ENCODE measurements around the gene KIAA0040.

The KIAA0040 gene

DNA sequence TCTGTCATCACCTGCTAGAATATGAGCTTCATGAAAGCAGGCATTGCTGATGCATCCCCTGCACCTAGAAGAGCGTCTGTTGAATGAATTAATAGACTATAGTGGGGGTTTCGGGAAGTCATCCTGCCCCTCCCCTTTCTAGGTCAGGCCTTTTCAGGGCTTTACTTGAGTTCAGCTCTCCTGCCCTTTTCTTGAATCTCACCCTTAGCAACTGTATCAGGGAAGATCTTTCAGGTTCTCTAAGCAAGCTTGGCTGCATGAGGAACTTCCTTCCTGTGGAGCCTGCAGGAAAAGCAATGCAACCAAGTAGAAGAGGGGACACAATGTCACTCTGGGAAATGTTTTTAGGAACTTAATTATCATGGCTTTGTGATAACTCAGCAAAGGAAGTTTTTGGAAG is 27.2 kb upstream of the KIAA0040 start:
- Histone ChIP-seq H3K4me1 (ENCODE audit: low read depth, poor library complexity, severe bottlenecking) (no peaks in the 10 kb centered on the region), H3K27me3 (ENCODE audit: insufficient read depth, low read depth) (no peaks in the 10 kb centered on the region), H3K9ac (no peak overlapping the region), H3K4me3 (IDR thresholded peaks at IDR 0.05; ENCODE audit: insufficient read depth, low read depth, low read length) (no peak overlapping the region), H3K79me2 (ENCODE audit: insufficient read depth, low read depth) (no peaks in the 10 kb centered on the region), H3K4me2 (no peak overlapping the region), H4K20me1 (ENCODE audit: insufficient read depth) (no peaks in the 10 kb centered on the region), H3K27ac (no peak overlapping the region), H3K36me3 (ENCODE audit: insufficient read depth) (no peaks in the 10 kb centered on the region), H2AFZ (ENCODE audit: low read depth) (no peak overlapping the region)
- TF ChIP-seq, protein P1, sequence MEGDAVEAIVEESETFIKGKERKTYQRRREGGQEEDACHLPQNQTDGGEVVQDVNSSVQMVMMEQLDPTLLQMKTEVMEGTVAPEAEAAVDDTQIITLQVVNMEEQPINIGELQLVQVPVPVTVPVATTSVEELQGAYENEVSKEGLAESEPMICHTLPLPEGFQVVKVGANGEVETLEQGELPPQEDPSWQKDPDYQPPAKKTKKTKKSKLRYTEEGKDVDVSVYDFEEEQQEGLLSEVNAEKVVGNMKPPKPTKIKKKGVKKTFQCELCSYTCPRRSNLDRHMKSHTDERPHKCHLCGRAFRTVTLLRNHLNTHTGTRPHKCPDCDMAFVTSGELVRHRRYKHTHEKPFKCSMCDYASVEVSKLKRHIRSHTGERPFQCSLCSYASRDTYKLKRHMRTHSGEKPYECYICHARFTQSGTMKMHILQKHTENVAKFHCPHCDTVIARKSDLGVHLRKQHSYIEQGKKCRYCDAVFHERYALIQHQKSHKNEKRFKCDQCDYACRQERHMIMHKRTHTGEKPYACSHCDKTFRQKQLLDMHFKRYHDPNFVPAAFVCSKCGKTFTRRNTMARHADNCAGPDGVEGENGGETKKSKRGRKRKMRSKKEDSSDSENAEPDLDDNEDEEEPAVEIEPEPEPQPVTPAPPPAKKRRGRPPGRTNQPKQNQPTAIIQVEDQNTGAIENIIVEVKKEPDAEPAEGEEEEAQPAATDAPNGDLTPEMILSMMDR (conservative IDR thresholded peaks at IDR 0.05; ENCODE audit: low read depth, low read length) = no peak

DNA sequence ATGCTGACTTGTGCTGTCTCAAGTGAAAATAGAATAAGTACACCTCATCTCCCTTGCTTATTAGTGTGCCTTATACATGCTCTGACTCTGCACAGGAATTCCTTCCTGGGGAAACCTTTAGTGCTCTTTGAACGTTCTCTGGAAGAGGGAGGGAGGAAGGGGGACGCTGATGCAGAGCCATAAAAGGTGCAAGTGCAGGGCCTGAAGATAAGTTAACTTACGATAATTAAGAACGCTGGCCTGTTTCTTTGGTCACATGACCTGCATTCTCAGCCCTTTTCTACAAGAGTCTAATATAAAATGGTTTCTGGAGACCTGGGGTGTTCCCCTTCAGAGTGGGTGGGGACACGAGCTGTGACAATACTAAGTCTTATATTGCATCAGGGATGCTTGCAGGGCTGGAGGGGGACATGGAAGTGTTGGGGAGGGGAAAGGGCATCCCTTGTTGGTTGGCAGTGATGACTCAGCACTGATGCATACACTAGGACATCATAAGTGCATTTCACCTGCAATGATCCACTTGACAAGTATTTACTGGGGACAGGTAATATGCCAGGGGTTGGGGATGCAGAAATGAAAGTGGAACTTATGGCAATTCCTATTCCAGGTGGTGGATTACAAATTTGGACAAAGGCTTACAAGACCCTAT is 26.3 kb upstream of the KIAA0040 start:
- Histone ChIP-seq H3K9ac (no peak overlapping the region), H3K79me2 (ENCODE audit: insufficient read depth, low read depth) (no peaks in the 10 kb centered on the region), H3K36me3 (ENCODE audit: insufficient read depth) (no peaks in the 10 kb centered on the region), H3K27me3 (ENCODE audit: insufficient read depth, low read depth) (no peaks in the 10 kb centered on the region), H3K27ac (no peak overlapping the region), H3K4me1 (ENCODE audit: low read depth, poor library complexity, severe bottlenecking) (no peaks in the 10 kb centered on the region), H3K4me2 (no peak overlapping the region), H4K20me1 (ENCODE audit: insufficient read depth) (no peaks in the 10 kb centered on the region), H3K4me3 (IDR thresholded peaks at IDR 0.05; ENCODE audit: insufficient read depth, low read depth, low read length) (no peak overlapping the region), H2AFZ (ENCODE audit: low read depth) (no peak overlapping the region)
- TF ChIP-seq, protein P1 (conservative IDR thresholded peaks at IDR 0.05; ENCODE audit: low read depth, low read length) = no peak

DNA sequence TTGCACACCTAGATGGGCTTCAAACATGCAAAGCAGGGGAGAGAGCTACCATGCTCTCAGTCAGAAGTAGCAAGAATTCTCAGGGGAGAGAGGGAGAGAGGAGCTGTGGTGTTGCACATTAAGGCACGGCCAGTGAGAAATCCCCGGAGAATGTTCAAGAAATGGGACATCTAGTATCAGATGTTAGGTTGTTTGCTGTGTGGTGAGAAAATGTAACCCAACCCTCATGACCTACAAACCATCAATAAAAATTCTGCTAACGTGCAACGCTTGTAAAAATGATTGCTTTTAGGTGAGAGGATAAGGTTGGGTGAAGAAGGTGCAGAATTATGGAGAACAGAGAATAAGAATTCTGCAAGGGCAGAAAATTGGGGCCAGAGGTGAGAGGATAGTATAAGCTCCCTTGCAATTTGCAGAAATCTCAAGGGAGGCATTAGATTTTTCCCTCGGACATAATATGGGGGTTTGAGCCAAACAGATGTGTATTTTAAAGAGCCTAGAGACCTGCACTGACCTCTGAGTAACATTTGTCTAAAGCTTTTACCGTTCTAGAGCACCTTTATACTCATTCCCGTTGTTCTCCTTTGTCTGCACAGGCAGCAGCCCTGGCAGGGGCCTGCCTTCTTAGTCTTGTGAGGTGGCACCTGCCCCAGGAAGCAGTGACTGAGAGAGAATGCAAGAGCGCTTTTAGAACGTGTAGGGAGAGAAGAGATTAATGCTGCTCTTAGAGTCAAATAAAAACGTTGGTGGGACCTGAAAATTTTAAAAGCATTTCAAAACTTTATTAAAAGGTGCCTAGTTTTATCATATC is 25.4 kb upstream of the KIAA0040 start:
- H3K27me3 ChIP-seq (ENCODE audit: insufficient read depth, low read depth) = no peaks in the 10 kb centered on the region
- H3K9ac ChIP-seq = no peak overlapping the region
- H3K4me3 ChIP-seq (IDR thresholded peaks at IDR 0.05; ENCODE audit: insufficient read depth, low read depth, low read length) = no peak overlapping the region
- H3K4me1 ChIP-seq (ENCODE audit: low read depth, poor library complexity, severe bottlenecking) = peaks cover 2% of the 10 kb centered on the region
- H3K27ac ChIP-seq = no peak overlapping the region
- no peaks in the 10 kb centered on the region for H3K79me2 ChIP-seq (ENCODE audit: insufficient read depth, low read depth)
- H3K4me2 ChIP-seq = no peak overlapping the region
- no peaks in the 10 kb centered on the region for H3K36me3 ChIP-seq (ENCODE audit: insufficient read depth)
- H2AFZ ChIP-seq (ENCODE audit: low read depth) = no peak overlapping the region
- TF ChIP-seq, protein P1 (conservative IDR thresholded peaks at IDR 0.05; ENCODE audit: low read depth, low read length) = no peak
- H4K20me1 ChIP-seq (ENCODE audit: insufficient read depth) = no peaks in the 10 kb centered on the region

DNA sequence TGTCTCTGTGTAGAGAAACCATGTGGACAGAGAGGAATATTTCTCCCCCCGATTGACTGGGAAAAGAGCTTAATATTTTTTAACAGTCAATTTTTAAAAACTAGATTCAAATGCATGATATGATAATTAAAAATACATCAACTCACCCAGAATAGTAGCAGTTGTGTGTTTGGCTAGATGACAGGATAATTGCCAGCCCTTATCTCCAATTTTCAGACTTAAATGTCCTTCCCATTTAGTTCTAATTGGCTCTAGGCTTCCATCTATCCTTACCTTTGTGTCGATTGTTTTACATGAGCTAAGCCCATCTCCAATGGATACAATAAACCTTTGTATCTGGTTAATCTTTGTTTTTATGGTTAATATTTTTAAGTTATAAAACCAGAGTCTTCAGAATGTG is 23.9 kb upstream of the KIAA0040 start:
- Histone ChIP-seq H2AFZ (ENCODE audit: low read depth) (no peak overlapping the region), H3K4me2 (no peak overlapping the region), H4K20me1 (ENCODE audit: insufficient read depth) (no peaks in the 10 kb centered on the region), H3K36me3 (ENCODE audit: insufficient read depth) (no peaks in the 10 kb centered on the region), H3K9ac (no peak overlapping the region), H3K4me1 (ENCODE audit: low read depth, poor library complexity, severe bottlenecking) (peaks cover 17% of the 10 kb centered on the region), H3K27me3 (ENCODE audit: insufficient read depth, low read depth) (no peaks in the 10 kb centered on the region), H3K79me2 (ENCODE audit: insufficient read depth, low read depth) (no peaks in the 10 kb centered on the region), H3K27ac (no peak overlapping the region), H3K4me3 (IDR thresholded peaks at IDR 0.05; ENCODE audit: insufficient read depth, low read depth, low read length) (no peak overlapping the region)
- TF ChIP-seq, protein P1 (conservative IDR thresholded peaks at IDR 0.05; ENCODE audit: low read depth, low read length) = no peak

Data from KMS-11 (cell line).